ENCODE measurements around the gene LRRFIP1.

DNA sequence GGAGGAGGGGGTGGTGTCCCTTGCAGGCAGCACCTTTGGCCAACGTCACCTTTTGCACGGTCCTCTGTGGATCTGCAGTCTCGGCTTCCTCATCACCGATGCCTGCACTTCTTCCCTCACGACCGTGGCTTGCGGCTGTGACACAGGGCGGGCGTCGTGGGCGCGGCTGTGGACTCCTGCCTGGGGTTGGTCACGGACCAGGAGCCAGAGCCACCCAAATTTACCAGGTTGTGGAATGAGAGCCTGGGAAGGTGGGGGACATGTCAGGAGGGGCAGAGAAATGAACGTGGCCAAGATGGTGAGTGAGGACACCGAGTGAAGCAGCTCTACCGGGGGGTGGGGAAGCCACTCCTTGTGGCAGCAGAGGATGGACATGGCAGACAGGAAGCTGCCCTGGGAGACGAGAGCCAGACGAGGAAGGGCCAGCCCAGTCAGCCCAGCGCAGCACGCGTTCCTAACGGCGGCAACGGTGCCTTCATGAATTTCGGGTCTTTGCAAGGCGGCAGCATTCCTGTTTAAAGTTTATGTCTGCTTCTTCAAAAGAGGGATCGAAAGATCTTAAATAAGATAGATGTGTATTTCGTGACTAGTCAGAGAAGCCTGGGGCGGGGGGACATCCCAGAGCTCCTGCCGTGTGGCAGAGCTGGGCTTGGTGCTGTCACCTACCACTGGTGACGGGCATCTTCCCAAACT lies 84.2 kb downstream of the LRRFIP1 start:
- TF ChIP-seq TAF1 (IDR thresholded peaks at IDR 0.05; ENCODE audit: borderline replicate concordance, insufficient read depth, low read length) (no peak), POLR2AphosphoS5 (IDR thresholded peaks at IDR 0.05; ENCODE audit: low read depth, low read length) (no peak), SIN3A (IDR thresholded peaks at IDR 0.05; ENCODE audit: borderline replicate concordance, insufficient read depth, low read length) (no peak), FOXP2 (optimal IDR thresholded peaks at IDR 0.05; ENCODE audit: borderline replicate concordance, extremely low read depth, extremely low read length, insufficient read depth) (no peak)
- TF ChIP-seq, protein P1, sequence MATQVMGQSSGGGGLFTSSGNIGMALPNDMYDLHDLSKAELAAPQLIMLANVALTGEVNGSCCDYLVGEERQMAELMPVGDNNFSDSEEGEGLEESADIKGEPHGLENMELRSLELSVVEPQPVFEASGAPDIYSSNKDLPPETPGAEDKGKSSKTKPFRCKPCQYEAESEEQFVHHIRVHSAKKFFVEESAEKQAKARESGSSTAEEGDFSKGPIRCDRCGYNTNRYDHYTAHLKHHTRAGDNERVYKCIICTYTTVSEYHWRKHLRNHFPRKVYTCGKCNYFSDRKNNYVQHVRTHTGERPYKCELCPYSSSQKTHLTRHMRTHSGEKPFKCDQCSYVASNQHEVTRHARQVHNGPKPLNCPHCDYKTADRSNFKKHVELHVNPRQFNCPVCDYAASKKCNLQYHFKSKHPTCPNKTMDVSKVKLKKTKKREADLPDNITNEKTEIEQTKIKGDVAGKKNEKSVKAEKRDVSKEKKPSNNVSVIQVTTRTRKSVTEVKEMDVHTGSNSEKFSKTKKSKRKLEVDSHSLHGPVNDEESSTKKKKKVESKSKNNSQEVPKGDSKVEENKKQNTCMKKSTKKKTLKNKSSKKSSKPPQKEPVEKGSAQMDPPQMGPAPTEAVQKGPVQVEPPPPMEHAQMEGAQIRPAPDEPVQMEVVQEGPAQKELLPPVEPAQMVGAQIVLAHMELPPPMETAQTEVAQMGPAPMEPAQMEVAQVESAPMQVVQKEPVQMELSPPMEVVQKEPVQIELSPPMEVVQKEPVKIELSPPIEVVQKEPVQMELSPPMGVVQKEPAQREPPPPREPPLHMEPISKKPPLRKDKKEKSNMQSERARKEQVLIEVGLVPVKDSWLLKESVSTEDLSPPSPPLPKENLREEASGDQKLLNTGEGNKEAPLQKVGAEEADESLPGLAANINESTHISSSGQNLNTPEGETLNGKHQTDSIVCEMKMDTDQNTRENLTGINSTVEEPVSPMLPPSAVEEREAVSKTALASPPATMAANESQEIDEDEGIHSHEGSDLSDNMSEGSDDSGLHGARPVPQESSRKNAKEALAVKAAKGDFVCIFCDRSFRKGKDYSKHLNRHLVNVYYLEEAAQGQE (IDR thresholded peaks at IDR 0.05; ENCODE audit: insufficient read depth in 1 of 2, low read depth in 2 of 2, low read length in 2 of 2) = no peak
